GM23338 (cell line): Measurements from ENCODE around the gene CALCOCO1. TPM values are rescaled to one million over a fixed set of nuclear protein-coding genes. Genes with fewer than 3 reads are reported as not detected.

Source experiments
- ATAC-seq: fragments of 200-7000 bp; cut with Tn5 transposase; 3 replicates; pipeline ENCODE4 v1.9.1; 2020
- DNase-seq: peaks from one replicate; pipeline ENCODE4 v3.0.0-alpha.2; 2015; ENCODE audit warnings: low spot score
- H2AFZ ChIP-seq: fragments of 200-600 bp; sonication (generic); 2 replicates; pipeline ENCODE4 v1.8.0; 2016; ENCODE audit warnings: antibody characterized with exemption, mild to moderate bottlenecking, moderate library complexity
- H3F3A ChIP-seq: fragments of 200-600 bp; sonication (generic); replicated peaks from 2 replicates; pipeline ENCODE4 v1.8.0; 2017; ENCODE audit warnings: antibody characterized with exemption, mixed run types, low read depth
- H3K27ac ChIP-seq: fragments of 200-600 bp; sonication (generic); 2 replicates; pipeline ENCODE4 v1.6.1; 2016; ENCODE audit warnings: low read depth
- H3K27me3 ChIP-seq: fragments of 200-600 bp; sonication (generic); 2 replicates; pipeline ENCODE4 v1.8.0; 2016; ENCODE audit warnings: mild to moderate bottlenecking, mixed run types, moderate library complexity; ENCODE audit not compliant: insufficient read depth
- H3K36me3 ChIP-seq: fragments of 200-600 bp; sonication (generic); 2 replicates; pipeline ENCODE4 v1.8.0; 2016; ENCODE audit warnings: mild to moderate bottlenecking; ENCODE audit not compliant: insufficient read depth
- H3K4me1 ChIP-seq: fragments of 200-600 bp; sonication (generic); 2 replicates; pipeline ENCODE4 v1.8.0; 2016; ENCODE audit warnings: mild to moderate bottlenecking, moderate library complexity; ENCODE audit not compliant: insufficient read depth
- H3K4me2 ChIP-seq: fragments of 200-600 bp; sonication (generic); 2 replicates; pipeline ENCODE4 v1.7.1; 2017; ENCODE audit warnings: mixed run types
- H3K4me3 ChIP-seq: fragments of 200-600 bp; sonication (generic); 2 replicates; pipeline ENCODE4 v1.6.1; 2016; ENCODE audit warnings: mixed run types
- H3K79me2 ChIP-seq: fragments of 200-600 bp; sonication (generic); replicated peaks from 2 replicates; pipeline ENCODE4 v1.8.0; 2017; ENCODE audit warnings: mild to moderate bottlenecking; ENCODE audit not compliant: insufficient read depth
- H3K9me2 ChIP-seq: fragments of 200-600 bp; sonication (generic); 2 replicates; pipeline ENCODE4 v1.8.0; 2017; ENCODE audit not compliant: insufficient read depth
- H4K20me1 ChIP-seq: fragments of 200-600 bp; sonication (generic); replicated peaks from 2 replicates; pipeline ENCODE4 v1.8.0; 2017; ENCODE audit warnings: mild to moderate bottlenecking; ENCODE audit not compliant: insufficient read depth
- H3K27ac Mint-ChIP-seq: 2 replicates; pipeline ENCODE4 v1.8.0; 2020; ENCODE audit warnings: inconsistent platforms, mild to moderate bottlenecking, moderate library complexity, mixed read lengths
- H3K27me3 Mint-ChIP-seq: 3 replicates; pipeline ENCODE4 v1.8.0; 2022; ENCODE audit warnings: low read depth, mild to moderate bottlenecking, moderate library complexity, mixed read lengths, inconsistent platforms; ENCODE audit not compliant: insufficient read depth, poor library complexity
- H3K36me3 Mint-ChIP-seq: 3 replicates; pipeline ENCODE4 v1.8.0; 2021; ENCODE audit warnings: low read depth, mild to moderate bottlenecking, inconsistent platforms, moderate library complexity, mixed read lengths
- H3K4me1 Mint-ChIP-seq: 3 replicates; pipeline ENCODE4 v1.8.0; 2020; ENCODE audit warnings: mild to moderate bottlenecking, inconsistent platforms, mixed read lengths
- H3K4me3 Mint-ChIP-seq: 3 replicates; pipeline ENCODE4 v1.8.0; 2021; ENCODE audit warnings: moderate library complexity, mild to moderate bottlenecking, inconsistent platforms, mixed read lengths
- H3K9me3 Mint-ChIP-seq: 3 replicates; pipeline ENCODE4 v1.8.0; 2020; ENCODE audit warnings: moderate library complexity, mild to moderate bottlenecking, inconsistent platforms, mixed read lengths
- CREB1 ChIP-seq: fragments of 250-450 bp; sonication (Bioruptor Pico); IDR thresholded peaks from 2 replicates; pipeline ENCODE4 v1.5.0; 2020; ENCODE audit warnings: low read depth, mild to moderate bottlenecking, moderate library complexity
- EZH2 ChIP-seq: fragments of 200-600 bp; sonication (generic); IDR thresholded peaks from one replicate; pipeline ENCODE4 v1.8.0; 2017; ENCODE audit warnings: antibody characterized with exemption, mild to moderate bottlenecking, low read depth; ENCODE audit not compliant: unreplicated experiment
- EZH2phosphoT487 ChIP-seq: fragments of 200-600 bp; sonication (generic); IDR thresholded peaks from one replicate; pipeline ENCODE4 v1.8.1; 2018; ENCODE audit warnings: antibody characterized with exemption; ENCODE audit not compliant: unreplicated experiment
- JUNB ChIP-seq: IDR thresholded peaks from one replicate; pipeline ENCODE4 v1.6.1; 2016; ENCODE audit warnings: antibody characterized with exemption; ENCODE audit not compliant: unreplicated experiment
- NANOG ChIP-seq: IDR thresholded peaks from 2 replicates; pipeline ENCODE4 v1.6.1; 2016; ENCODE audit warnings: antibody characterized with exemption, borderline replicate concordance
- POLR2AphosphoS5 ChIP-seq: IDR thresholded peaks from 2 replicates; pipeline ENCODE4 v1.6.1; 2016; ENCODE audit warnings: antibody characterized with exemption, low read depth
- STAT1 ChIP-seq: IDR thresholded peaks from one replicate; pipeline ENCODE4 v1.6.1; 2016; ENCODE audit warnings: antibody characterized with exemption; ENCODE audit not compliant: unreplicated experiment
- ZNF114 ChIP-seq: fragments of 250-450 bp; sonication (Bioruptor Pico); IDR thresholded peaks from 2 replicates; pipeline ENCODE4 v1.5.0; 2020; ENCODE audit warnings: mild to moderate bottlenecking, moderate library complexity
- ZNF331 ChIP-seq: fragments of 250-450 bp; sonication (Bioruptor Pico); IDR thresholded peaks from 2 replicates; pipeline ENCODE4 v1.5.0; 2020; ENCODE audit warnings: low read depth, mild to moderate bottlenecking, moderate library complexity
- polyA plus RNA-seq: library from polyadenylated mRNA; unstranded; fragments of >200 nt; fragmentation: Nextera tagmentation; extraction: Ambion mirVana; gene quantifications from 2 replicates; pipeline ENCODE4 v1.2.1, GENCODE V29; 2016
- total RNA-seq: library from RNA; depleted of rRNA; stranded (reverse); fragments of >200 nt; shearing (Covaris generic); gene quantifications from 2 replicates; pipeline ENCODE4 v1.2.3, GENCODE V29; 2014
- TF ChIP-seq, protein P1 (sequence below): IDR thresholded peaks from 2 replicates; pipeline ENCODE4 v1.6.1; 2016; ENCODE audit warnings: antibody characterized with exemption
- TF ChIP-seq, protein P2 (sequence below): IDR thresholded peaks from one replicate; pipeline ENCODE4 v1.6.1; 2018; ENCODE audit warnings: antibody characterized with exemption; ENCODE audit not compliant: unreplicated experiment
- TF ChIP-seq, protein P3 (sequence below), 2 experiments: fragments of 200-600 bp in 1 of 2; sonication (generic) in 1 of 2; conservative IDR thresholded peaks; 2 replicates each; pipeline versions ENCODE4 v1.5.1 to v1.6.1; 2016 to 2017; ENCODE audit warnings: antibody characterized with exemption in 2 of 2, low read depth in 2 of 2, mild to moderate bottlenecking in 2 of 2, moderate library complexity in 1 of 2
- TF ChIP-seq, protein P4 (sequence below): fragments of 250-450 bp; sonication (Bioruptor Pico); IDR thresholded peaks from 2 replicates; pipeline ENCODE4 v1.5.0; 2020; ENCODE audit warnings: mild to moderate bottlenecking, moderate library complexity

CALCOCO1 gene
- total and polyA plus RNA-seq, 2 experiments from 2014 or later: 6.5 to 20.4 TPM

DNA sequence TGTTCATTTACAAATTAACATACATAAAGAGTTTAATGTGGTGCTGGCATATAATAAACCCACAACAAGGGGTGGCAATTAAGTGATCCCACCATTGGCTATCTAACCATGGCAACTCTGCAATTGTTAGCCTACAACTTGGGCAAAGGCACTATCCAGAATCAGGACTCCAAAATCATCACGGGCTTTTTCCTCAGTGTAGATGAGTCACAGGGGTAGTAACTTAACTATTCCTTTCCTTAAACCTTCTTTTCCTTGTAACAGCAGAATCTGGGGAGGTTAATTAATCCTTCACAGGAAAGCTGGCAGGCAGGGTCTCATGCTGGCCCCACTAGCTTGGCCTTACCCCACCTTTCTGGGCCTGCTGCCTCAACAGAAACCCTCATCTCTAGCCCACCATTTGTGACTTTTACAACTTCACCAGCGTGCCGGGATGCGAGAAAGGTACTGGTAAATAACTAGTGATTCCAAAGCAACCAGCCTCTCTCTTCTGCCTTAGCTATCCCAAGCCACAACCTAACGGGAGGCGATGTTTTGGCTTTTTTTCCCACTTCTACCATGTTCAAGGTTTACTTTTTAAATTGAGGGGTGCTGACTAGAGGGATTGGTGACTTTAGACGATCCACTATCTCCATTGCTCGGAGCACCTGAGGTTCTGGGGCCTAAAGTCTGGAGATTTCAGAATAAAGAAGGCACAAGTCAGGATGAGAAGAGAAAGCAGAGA lies 52.1 kb downstream of the CALCOCO1 start:
- H3K27ac ChIP-seq: peak overlapping the region; percentile 97
- peak overlapping the region; percentile 70; the same call in 1 of the 2 replicates for H2AFZ ChIP-seq
- peaks cover 12% of the 10 kb centered on the region for H3K27me3 Mint-ChIP-seq

More for the DNA sequence above, 52.1 kb downstream of the CALCOCO1 start:
- Histone ChIP-seq H3K27me3 (no peaks in the 10 kb centered on the region), H3K36me3 (peaks cover 31% of the 10 kb centered on the region), H3K4me2 (peak overlapping the region; percentile 99), H3K9me2 (no peaks in the 10 kb centered on the region), H3K4me1 (peaks cover 31% of the 10 kb centered on the region), H3K79me2 (peaks cover 39% of the 10 kb centered on the region), H4K20me1 (peaks cover 21% of the 10 kb centered on the region; the same call in 1 of the 2 replicates), H3K4me3 (peak overlapping the region; percentile 95), H3F3A (peaks cover 18% of the 10 kb centered on the region)
- H3K36me3 Mint-ChIP-seq: peaks cover 47% of the 10 kb centered on the region
- peak overlapping the region; percentile 92 for H3K4me3 Mint-ChIP-seq
- peaks cover 29% of the 10 kb centered on the region for H3K4me1 Mint-ChIP-seq
- H3K9me3 Mint-ChIP-seq: no peaks in the 10 kb centered on the region
- DNase-seq (no peak), ATAC-seq (no peak)
- TF ChIP-seq NANOG (no peak), CREB1 (no peak), POLR2AphosphoS5 (no peak), EZH2phosphoT487 (no peak), ZNF331 (no peak), JUNB (no peak), EZH2 (no peak), ZNF114 (no peak), STAT1 (no peak)
- TF ChIP-seq, protein P1, sequence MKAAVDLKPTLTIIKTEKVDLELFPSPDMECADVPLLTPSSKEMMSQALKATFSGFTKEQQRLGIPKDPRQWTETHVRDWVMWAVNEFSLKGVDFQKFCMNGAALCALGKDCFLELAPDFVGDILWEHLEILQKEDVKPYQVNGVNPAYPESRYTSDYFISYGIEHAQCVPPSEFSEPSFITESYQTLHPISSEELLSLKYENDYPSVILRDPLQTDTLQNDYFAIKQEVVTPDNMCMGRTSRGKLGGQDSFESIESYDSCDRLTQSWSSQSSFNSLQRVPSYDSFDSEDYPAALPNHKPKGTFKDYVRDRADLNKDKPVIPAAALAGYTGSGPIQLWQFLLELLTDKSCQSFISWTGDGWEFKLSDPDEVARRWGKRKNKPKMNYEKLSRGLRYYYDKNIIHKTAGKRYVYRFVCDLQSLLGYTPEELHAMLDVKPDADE: no peak
- TF ChIP-seq, protein P2, sequence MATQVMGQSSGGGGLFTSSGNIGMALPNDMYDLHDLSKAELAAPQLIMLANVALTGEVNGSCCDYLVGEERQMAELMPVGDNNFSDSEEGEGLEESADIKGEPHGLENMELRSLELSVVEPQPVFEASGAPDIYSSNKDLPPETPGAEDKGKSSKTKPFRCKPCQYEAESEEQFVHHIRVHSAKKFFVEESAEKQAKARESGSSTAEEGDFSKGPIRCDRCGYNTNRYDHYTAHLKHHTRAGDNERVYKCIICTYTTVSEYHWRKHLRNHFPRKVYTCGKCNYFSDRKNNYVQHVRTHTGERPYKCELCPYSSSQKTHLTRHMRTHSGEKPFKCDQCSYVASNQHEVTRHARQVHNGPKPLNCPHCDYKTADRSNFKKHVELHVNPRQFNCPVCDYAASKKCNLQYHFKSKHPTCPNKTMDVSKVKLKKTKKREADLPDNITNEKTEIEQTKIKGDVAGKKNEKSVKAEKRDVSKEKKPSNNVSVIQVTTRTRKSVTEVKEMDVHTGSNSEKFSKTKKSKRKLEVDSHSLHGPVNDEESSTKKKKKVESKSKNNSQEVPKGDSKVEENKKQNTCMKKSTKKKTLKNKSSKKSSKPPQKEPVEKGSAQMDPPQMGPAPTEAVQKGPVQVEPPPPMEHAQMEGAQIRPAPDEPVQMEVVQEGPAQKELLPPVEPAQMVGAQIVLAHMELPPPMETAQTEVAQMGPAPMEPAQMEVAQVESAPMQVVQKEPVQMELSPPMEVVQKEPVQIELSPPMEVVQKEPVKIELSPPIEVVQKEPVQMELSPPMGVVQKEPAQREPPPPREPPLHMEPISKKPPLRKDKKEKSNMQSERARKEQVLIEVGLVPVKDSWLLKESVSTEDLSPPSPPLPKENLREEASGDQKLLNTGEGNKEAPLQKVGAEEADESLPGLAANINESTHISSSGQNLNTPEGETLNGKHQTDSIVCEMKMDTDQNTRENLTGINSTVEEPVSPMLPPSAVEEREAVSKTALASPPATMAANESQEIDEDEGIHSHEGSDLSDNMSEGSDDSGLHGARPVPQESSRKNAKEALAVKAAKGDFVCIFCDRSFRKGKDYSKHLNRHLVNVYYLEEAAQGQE: no peak
- TF ChIP-seq, protein P3, sequence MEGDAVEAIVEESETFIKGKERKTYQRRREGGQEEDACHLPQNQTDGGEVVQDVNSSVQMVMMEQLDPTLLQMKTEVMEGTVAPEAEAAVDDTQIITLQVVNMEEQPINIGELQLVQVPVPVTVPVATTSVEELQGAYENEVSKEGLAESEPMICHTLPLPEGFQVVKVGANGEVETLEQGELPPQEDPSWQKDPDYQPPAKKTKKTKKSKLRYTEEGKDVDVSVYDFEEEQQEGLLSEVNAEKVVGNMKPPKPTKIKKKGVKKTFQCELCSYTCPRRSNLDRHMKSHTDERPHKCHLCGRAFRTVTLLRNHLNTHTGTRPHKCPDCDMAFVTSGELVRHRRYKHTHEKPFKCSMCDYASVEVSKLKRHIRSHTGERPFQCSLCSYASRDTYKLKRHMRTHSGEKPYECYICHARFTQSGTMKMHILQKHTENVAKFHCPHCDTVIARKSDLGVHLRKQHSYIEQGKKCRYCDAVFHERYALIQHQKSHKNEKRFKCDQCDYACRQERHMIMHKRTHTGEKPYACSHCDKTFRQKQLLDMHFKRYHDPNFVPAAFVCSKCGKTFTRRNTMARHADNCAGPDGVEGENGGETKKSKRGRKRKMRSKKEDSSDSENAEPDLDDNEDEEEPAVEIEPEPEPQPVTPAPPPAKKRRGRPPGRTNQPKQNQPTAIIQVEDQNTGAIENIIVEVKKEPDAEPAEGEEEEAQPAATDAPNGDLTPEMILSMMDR (conservative IDR thresholded peaks at IDR 0.05; ENCODE audit: low read depth in 2 of 2): no peak
- TF ChIP-seq, protein P4, sequence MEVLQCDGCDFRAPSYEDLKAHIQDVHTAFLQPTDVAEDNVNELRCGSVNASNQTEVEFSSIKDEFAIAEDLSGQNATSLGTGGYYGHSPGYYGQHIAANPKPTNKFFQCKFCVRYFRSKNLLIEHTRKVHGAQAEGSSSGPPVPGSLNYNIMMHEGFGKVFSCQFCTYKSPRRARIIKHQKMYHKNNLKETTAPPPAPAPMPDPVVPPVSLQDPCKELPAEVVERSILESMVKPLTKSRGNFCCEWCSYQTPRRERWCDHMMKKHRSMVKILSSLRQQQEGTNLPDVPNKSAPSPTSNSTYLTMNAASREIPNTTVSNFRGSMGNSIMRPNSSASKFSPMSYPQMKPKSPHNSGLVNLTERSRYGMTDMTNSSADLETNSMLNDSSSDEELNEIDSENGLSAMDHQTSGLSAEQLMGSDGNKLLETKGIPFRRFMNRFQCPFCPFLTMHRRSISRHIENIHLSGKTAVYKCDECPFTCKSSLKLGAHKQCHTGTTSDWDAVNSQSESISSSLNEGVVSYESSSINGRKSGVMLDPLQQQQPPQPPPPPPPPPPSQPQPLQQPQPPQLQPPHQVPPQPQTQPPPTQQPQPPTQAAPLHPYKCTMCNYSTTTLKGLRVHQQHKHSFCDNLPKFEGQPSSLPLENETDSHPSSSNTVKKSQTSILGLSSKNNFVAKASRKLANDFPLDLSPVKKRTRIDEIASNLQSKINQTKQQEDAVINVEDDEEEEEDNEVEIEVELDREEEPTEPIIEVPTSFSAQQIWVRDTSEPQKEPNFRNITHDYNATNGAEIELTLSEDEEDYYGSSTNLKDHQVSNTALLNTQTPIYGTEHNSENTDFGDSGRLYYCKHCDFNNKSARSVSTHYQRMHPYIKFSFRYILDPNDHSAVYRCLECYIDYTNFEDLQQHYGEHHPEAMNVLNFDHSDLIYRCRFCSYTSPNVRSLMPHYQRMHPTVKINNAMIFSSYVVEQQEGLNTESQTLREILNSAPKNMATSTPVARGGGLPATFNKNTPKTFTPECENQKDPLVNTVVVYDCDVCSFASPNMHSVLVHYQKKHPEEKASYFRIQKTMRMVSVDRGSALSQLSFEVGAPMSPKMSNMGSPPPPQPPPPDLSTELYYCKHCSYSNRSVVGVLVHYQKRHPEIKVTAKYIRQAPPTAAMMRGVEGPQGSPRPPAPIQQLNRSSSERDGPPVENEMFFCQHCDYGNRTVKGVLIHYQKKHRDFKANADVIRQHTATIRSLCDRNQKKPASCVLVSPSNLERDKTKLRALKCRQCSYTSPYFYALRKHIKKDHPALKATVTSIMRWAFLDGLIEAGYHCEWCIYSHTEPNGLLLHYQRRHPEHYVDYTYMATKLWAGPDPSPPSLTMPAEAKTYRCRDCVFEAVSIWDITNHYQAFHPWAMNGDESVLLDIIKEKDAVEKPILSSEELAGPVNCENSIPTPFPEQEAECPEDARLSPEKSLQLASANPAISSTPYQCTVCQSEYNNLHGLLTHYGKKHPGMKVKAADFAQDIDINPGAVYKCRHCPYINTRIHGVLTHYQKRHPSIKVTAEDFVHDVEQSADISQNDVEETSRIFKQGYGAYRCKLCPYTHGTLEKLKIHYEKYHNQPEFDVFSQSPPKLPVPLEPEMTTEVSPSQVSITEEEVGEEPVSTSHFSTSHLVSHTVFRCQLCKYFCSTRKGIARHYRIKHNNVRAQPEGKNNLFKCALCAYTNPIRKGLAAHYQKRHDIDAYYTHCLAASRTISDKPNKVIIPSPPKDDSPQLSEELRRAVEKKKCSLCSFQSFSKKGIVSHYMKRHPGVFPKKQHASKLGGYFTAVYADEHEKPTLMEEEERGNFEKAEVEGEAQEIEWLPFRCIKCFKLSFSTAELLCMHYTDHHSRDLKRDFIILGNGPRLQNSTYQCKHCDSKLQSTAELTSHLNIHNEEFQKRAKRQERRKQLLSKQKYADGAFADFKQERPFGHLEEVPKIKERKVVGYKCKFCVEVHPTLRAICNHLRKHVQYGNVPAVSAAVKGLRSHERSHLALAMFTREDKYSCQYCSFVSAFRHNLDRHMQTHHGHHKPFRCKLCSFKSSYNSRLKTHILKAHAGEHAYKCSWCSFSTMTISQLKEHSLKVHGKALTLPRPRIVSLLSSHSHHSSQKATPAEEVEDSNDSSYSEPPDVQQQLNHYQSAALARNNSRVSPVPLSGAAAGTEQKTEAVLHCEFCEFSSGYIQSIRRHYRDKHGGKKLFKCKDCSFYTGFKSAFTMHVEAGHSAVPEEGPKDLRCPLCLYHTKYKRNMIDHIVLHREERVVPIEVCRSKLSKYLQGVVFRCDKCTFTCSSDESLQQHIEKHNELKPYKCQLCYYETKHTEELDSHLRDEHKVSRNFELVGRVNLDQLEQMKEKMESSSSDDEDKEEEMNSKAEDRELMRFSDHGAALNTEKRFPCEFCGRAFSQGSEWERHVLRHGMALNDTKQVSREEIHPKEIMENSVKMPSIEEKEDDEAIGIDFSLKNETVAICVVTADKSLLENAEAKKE: no peak
- H3K27ac Mint-ChIP-seq: peak overlapping the region; percentile 98
